PC-3 (cell line): ENCODE results near the gene PPARG. TPM values are rescaled to one million over a fixed set of nuclear protein-coding genes. Genes with fewer than 3 reads are reported as not detected.

ENCODE experiments used
- ATAC-seq: fragments of 200-7000 bp; cut with Tn5 transposase; 2 replicates; pipeline ENCODE4 v1.9.1; 2020; ENCODE audit warnings: mild to moderate bottlenecking, moderate library complexity
- BruUV-seq: library from RNA; stranded (reverse); fragments of 400-500 nt; replicated peaks from 2 replicates; lab custom pipeline; 2021; lab: Mats Ljungman, UMichigan
- CTCF ChIA-PET: fragments of 300-600 bp; sonication (Branson Sonifier 250); formaldehyde crosslinking; loops from one replicate; lab custom pipeline; 2022; ENCODE audit warnings: antibody characterized with exemption; lab: Charles Lee
- POLR2A ChIA-PET: fragments of 300-600 bp; sonication (Branson Sonifier 250); formaldehyde crosslinking; loops from one replicate; lab custom pipeline; 2022; ENCODE audit warnings: antibody characterized with exemption; ENCODE audit not compliant: unreplicated experiment; lab: Charles Lee
- DNase-seq: peaks from one replicate; pipeline ENCODE4 v3.0.0-alpha.2; 2015
- H2AFZ ChIP-seq: fragments of 300-600 bp; sonication (generic); 2 replicates; pipeline ENCODE4 v1.6.0; 2016; ENCODE audit warnings: antibody characterized with exemption, low read length
- H3F3A ChIP-seq: fragments of 300-600 bp; sonication (generic); one replicate; pipeline ENCODE4 v1.6.0; 2017; ENCODE audit warnings: antibody characterized with exemption, low read length, control low read depth, mild to moderate bottlenecking; ENCODE audit not compliant: unreplicated experiment
- H3K27ac ChIP-seq: fragments of 300-600 bp; sonication (generic); 2 replicates; pipeline ENCODE4 v1.5.1; 2016; ENCODE audit warnings: mild to moderate bottlenecking, low read length
- H3K27me3 ChIP-seq: fragments of 300-600 bp; sonication (generic); 2 replicates; pipeline ENCODE4 v1.6.1; 2016; ENCODE audit warnings: low read length, mixed read lengths
- H3K36me3 ChIP-seq: fragments of 300-600 bp; sonication (generic); 2 replicates; pipeline ENCODE4 v1.6.1; 2016; ENCODE audit warnings: low read depth, mixed run types, low read length, mixed read lengths
- H3K4me1 ChIP-seq: fragments of 300-600 bp; sonication (generic); 2 replicates; pipeline ENCODE4 v1.5.1; 2016; ENCODE audit warnings: low read length; ENCODE audit not compliant: insufficient read depth
- H3K4me2 ChIP-seq: fragments of 300-600 bp; sonication (generic); 2 replicates; pipeline ENCODE4 v1.6.0; 2016; ENCODE audit warnings: low read length
- H3K4me3 ChIP-seq: fragments of 300-600 bp; sonication (generic); 2 replicates; pipeline ENCODE4 v1.5.1; 2016; ENCODE audit warnings: mild to moderate bottlenecking, low read length, mixed read lengths
- H3K79me2 ChIP-seq: fragments of 300-600 bp; sonication (generic); 2 replicates; pipeline ENCODE4 v1.6.1; 2017; ENCODE audit warnings: low read length, mixed read lengths
- H3K9ac ChIP-seq: fragments of 300-600 bp; sonication (generic); 2 replicates; pipeline ENCODE4 v1.6.0; 2016; ENCODE audit warnings: mild to moderate bottlenecking, low read length
- H3K9me2 ChIP-seq: fragments of 300-600 bp; sonication (generic); replicated peaks from 2 replicates; pipeline ENCODE4 v1.6.1; 2016; ENCODE audit warnings: mixed run types, low read length, mixed read lengths
- H3K9me3 ChIP-seq: fragments of 300-600 bp; sonication (generic); 2 replicates; pipeline ENCODE4 v1.6.1; 2016; ENCODE audit warnings: low read length, mixed read lengths
- H4K20me1 ChIP-seq: fragments of 300-600 bp; sonication (generic); 2 replicates; pipeline ENCODE4 v1.6.1; 2016; ENCODE audit warnings: low read length, mixed read lengths
- CTCF ChIP-seq: fragments of 300-600 bp; sonication (generic); conservative IDR thresholded peaks from 2 replicates; pipeline ENCODE4 v1.5.1; 2017; ENCODE audit warnings: antibody characterized with exemption, low read depth, mild to moderate bottlenecking, low read length
- EZH2 ChIP-seq: fragments of 300-600 bp; sonication (generic); IDR thresholded peaks from one replicate; pipeline ENCODE4 v1.6.1; 2017; ENCODE audit warnings: antibody characterized with exemption, mild to moderate bottlenecking, low read length; ENCODE audit not compliant: unreplicated experiment
- EZH2phosphoT487 ChIP-seq: fragments of 300-600 bp; sonication (generic); IDR thresholded peaks from 2 replicates; pipeline ENCODE4 v1.6.1; 2018; ENCODE audit warnings: mild to moderate bottlenecking, antibody characterized with exemption, low read length, borderline replicate concordance
- intact Hi-C: fragments of 100-400 bp; cut with micrococcal nuclease; formaldehyde crosslinking; loops from 2 replicates; pipeline ENCODE4 v1.9.0; 2023
- total RNA-seq: library from RNA; depleted of rRNA; stranded (reverse); fragments of >200 nt; gene quantifications from 2 replicates; pipeline ENCODE4 v1.2.3, GENCODE V29; 2014

Gene PPARG
- total RNA-seq, 1 experiment from 2014 or later = 250 TPM

DNA sequence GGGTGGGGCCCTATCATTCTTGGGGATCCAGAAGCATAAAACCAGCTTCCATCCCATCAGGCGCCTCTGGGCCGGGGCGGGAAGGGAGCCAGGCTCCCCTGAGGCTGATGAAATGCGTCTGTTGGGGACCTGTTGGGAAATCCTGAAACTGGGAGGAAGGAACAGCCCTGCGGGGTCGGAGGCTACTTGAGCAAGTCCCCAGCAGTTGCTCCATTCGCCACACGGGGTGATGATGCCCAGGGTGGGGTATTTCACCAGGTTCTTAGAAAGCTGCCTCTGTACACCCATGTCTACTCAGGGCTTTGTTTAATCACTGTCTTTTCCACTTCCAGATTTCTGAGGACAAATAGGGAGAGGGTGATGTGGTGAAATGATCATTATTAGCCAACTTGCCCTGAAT lies 170.0 kb downstream of the PPARG start:
- intact Hi-C loops = no loop called here
- ATAC-seq (no peak), DNase-seq (no peak)
- H3K4me1 ChIP-seq = peaks cover 48% of the 10 kb centered on the region
- H3K27me3 ChIP-seq = no peaks in the 10 kb centered on the region
- no peak for TF ChIP-seq EZH2phosphoT487
- no peak for TF ChIP-seq CTCF
- TF ChIP-seq EZH2 = no peak
- ChIA-PET CTCF (no interaction called here), POLR2A (no interaction called here)
- no peak overlapping the region for H3K4me2 ChIP-seq
- H3K79me2 ChIP-seq = no peaks in the 10 kb centered on the region
- no TSS peak for BruUV-seq
- no peak overlapping the region for H3K4me3 ChIP-seq
- no peaks in the 10 kb centered on the region for H4K20me1 ChIP-seq
- H3K9me2 ChIP-seq = no peaks in the 10 kb centered on the region
- H3K27ac ChIP-seq = no peak overlapping the region
- H3F3A ChIP-seq = peaks cover 4% of the 10 kb centered on the region
- no peak overlapping the region for H2AFZ ChIP-seq
- H3K36me3 ChIP-seq = no peaks in the 10 kb centered on the region
- no peaks in the 10 kb centered on the region for H3K9me3 ChIP-seq
- no peak overlapping the region for H3K9ac ChIP-seq

GRCh38 chr3:12460127-12460526 lies 171.3 kb downstream of the PPARG start:
- H2AFZ ChIP-seq = no peak overlapping the region
- no TSS peak for BruUV-seq
- H4K20me1 ChIP-seq = no peaks in the 10 kb centered on the region
- peaks cover 35% of the 10 kb centered on the region for H3K4me1 ChIP-seq
- H3K79me2 ChIP-seq = no peaks in the 10 kb centered on the region
- peaks cover 4% of the 10 kb centered on the region for H3F3A ChIP-seq
- no peak for DNase-seq
- TF ChIP-seq EZH2phosphoT487 (no peak), EZH2 (no peak), CTCF (no peak)
- H3K9ac ChIP-seq = no peak overlapping the region
- H3K4me2 ChIP-seq = no peak overlapping the region
- no peak for ATAC-seq
- ChIA-PET CTCF (no interaction called here), POLR2A (no interaction called here)
- H3K9me2 ChIP-seq = no peaks in the 10 kb centered on the region
- intact Hi-C loops = no loop called here
- H3K36me3 ChIP-seq = no peaks in the 10 kb centered on the region
- H3K4me3 ChIP-seq = no peak overlapping the region
- peak overlapping the region; percentile 97 for H3K27ac ChIP-seq
- no peaks in the 10 kb centered on the region for H3K27me3 ChIP-seq
- no peaks in the 10 kb centered on the region for H3K9me3 ChIP-seq

DNA sequence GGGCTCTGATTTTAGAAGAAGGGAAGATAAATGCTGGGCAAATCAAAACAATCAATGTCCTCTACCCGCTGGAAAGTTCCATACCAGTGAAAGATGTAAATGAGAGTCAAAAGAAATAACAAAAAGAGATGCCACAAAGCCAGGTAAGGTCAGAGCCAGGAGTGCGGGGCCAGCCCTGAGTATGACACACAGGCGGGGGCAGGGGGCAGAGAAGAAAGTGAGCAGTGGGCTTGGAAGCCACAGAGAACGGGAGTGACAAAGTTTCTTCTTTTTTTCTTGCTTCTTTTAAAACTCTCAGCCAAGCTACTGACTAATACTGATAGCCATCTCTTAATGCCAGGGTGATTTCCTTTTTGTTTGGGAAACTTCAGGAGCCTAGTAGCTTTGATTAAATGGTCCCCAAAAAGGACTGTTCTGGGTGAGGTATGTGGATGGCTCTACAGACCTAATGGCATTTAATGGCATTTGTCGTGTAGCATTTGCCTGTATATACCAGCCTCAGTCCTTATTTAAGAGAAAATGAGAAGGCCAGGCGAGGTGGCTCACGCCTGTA lies 172.3 kb downstream of the PPARG start:
- Histone ChIP-seq H3K4me3 (no peak overlapping the region), H4K20me1 (no peaks in the 10 kb centered on the region), H3K79me2 (no peaks in the 10 kb centered on the region), H3K36me3 (no peaks in the 10 kb centered on the region), H3K9ac (peak overlapping the region; percentile 68), H3K27ac (peak overlapping the region; percentile 97), H3K9me3 (no peaks in the 10 kb centered on the region), H3K9me2 (no peaks in the 10 kb centered on the region), H2AFZ (no peak overlapping the region), H3F3A (peaks cover 4% of the 10 kb centered on the region), H3K27me3 (no peaks in the 10 kb centered on the region), H3K4me2 (no peak overlapping the region), H3K4me1 (peaks cover 32% of the 10 kb centered on the region)
- intact Hi-C loops = no loop called here
- DNase-seq (peak; percentile 66), ATAC-seq (peak; percentile 3)
- no TSS peak for BruUV-seq
- ChIA-PET CTCF (interaction anchor here (0.5 to 0.6 kb wide), 2 partner anchors 9 to 260 kb away, joined by 3 read pairs; no protein-coding TSS in a partner anchor), POLR2A (interaction anchor here (0.5 to 0.7 kb wide), 4 partner anchors 9 to 237 kb away, joined by 3 to 8 read pairs (median 6); no protein-coding TSS in a partner anchor)
- TF ChIP-seq EZH2phosphoT487 (no peak), EZH2 (no peak), CTCF (no peak)
